Measurements from ENCODE around the gene ARHGDIB.

GRCh38 chr12:14911131-14911530 lies 50.3 kb downstream of the ARHGDIB start:
- TF ChIP-seq CTCF (conservative IDR thresholded peaks at IDR 0.05 in 1 of 2, IDR thresholded peaks at IDR 0.05 in 1 of 2; ENCODE audit: low read depth in 1 of 2, low read length in 2 of 2) (no peak), EZH2 (IDR thresholded peaks at IDR 0.05; ENCODE audit: low read length, missing control alignments) (no peak)

Data from fibroblast of lung (primary cell).